HUES6 (cell line): ENCODE measurements around the gene DAB1.

Source experiments
- H3K27ac ChIP-seq: 2 replicates; pipeline ENCODE4 v1.7.0; 2013; ENCODE audit warnings: low read depth, mild to moderate bottlenecking, low read length, inconsistent platforms
- H3K27me3 ChIP-seq: 2 replicates; pipeline ENCODE4 v1.6.1; 2013; ENCODE audit warnings: low read length; ENCODE audit not compliant: control insufficient read depth, insufficient read depth
- H3K36me3 ChIP-seq: 2 replicates; pipeline ENCODE4 v1.6.1; 2013; ENCODE audit warnings: low read length; ENCODE audit not compliant: control insufficient read depth, insufficient read depth
- H3K4me1 ChIP-seq: 2 replicates; pipeline ENCODE4 v1.6.1; 2013; ENCODE audit warnings: low read length; ENCODE audit not compliant: control insufficient read depth, insufficient read depth
- H3K4me3 ChIP-seq: 2 replicates; pipeline ENCODE4 v1.5.1; 2013; ENCODE audit warnings: low read depth, low read length
- H3K9ac ChIP-seq: one replicate; pipeline ENCODE4 v1.6.1; 2013; ENCODE audit warnings: mild to moderate bottlenecking, low read length
- H3K9me3 ChIP-seq: 2 replicates; pipeline ENCODE4 v1.6.1; 2013; ENCODE audit warnings: low read depth, low read length; ENCODE audit not compliant: control insufficient read depth, insufficient read depth

The DAB1 gene

GRCh38 chr1:56948403-56949023, 475.3 kb downstream of the DAB1 start:
- H3K27me3 ChIP-seq, result no peaks in the 10 kb centered on the region
- H3K36me3 ChIP-seq, result no peaks in the 10 kb centered on the region
- no peaks in the 10 kb centered on the region for H3K4me1 ChIP-seq
- H3K4me3 ChIP-seq, result no peak overlapping the region
- H3K9ac ChIP-seq, result no peak overlapping the region
- H3K9me3 ChIP-seq, result no peaks in the 10 kb centered on the region
- no peak overlapping the region for H3K27ac ChIP-seq
